ENCODE measurements around the gene DENND4C.

DNA sequence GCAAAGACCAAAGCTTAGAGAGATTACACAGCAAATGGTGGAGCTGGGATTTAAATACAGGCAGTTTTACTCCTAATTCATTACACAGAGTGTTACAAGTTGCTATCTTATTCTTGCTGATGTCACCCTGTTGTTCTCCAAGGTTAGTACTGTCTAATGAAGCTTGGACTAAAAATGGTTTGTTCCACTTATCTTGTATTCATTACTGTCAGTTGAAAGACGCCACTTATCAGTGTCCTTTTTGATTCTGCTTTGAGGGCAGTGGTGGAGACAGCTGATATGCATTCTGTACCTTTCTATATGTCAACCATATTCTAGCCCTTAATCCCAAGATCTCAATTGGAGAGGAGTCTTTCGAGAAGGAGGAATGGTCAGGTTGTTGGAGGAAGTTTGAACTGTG is 14.0 kb upstream of the DENND4C start:
- TF ChIP-seq, protein P1, sequence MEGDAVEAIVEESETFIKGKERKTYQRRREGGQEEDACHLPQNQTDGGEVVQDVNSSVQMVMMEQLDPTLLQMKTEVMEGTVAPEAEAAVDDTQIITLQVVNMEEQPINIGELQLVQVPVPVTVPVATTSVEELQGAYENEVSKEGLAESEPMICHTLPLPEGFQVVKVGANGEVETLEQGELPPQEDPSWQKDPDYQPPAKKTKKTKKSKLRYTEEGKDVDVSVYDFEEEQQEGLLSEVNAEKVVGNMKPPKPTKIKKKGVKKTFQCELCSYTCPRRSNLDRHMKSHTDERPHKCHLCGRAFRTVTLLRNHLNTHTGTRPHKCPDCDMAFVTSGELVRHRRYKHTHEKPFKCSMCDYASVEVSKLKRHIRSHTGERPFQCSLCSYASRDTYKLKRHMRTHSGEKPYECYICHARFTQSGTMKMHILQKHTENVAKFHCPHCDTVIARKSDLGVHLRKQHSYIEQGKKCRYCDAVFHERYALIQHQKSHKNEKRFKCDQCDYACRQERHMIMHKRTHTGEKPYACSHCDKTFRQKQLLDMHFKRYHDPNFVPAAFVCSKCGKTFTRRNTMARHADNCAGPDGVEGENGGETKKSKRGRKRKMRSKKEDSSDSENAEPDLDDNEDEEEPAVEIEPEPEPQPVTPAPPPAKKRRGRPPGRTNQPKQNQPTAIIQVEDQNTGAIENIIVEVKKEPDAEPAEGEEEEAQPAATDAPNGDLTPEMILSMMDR (conservative IDR thresholded peaks at IDR 0.05; ENCODE audit: low read length) = no peak
- TF ChIP-seq EZH2phosphoT487 (IDR thresholded peaks at IDR 0.05; ENCODE audit: borderline replicate concordance, low read depth, low read length) = no peak
